BJ (cell line): ENCODE measurements around the gene NEDD1. TPM values are rescaled to one million over a fixed set of nuclear protein-coding genes. Genes with fewer than 3 reads are reported as not detected.

Experiments
- CTCF ChIA-PET: fragments of 350-600 bp; formaldehyde crosslinking; extraction: SDS; loops from one replicate; lab custom pipeline; 2021; ENCODE audit warnings: antibody characterized with exemption, inconsistent platforms; lab: Yijun Ruan, JAX
- POLR2A ChIA-PET: fragments of 300-600 bp; sonication (Branson Sonifier 250); formaldehyde crosslinking; extraction: SDS; loops from one replicate; lab custom pipeline; 2021; ENCODE audit warnings: antibody characterized with exemption; lab: Charles Lee
- DNase-seq: peaks from one replicate; pipeline ENCODE4 v3.0.0-alpha.2; 2011; ENCODE audit warnings: low read depth
- H3K27me3 ChIP-seq: 2 replicates; pipeline ENCODE4 v1.6.0; 2011; ENCODE audit warnings: low read length; ENCODE audit not compliant: control insufficient read depth, insufficient read depth
- H3K36me3 ChIP-seq: 2 replicates; pipeline ENCODE4 v1.5.1; 2011; ENCODE audit warnings: low read length; ENCODE audit not compliant: control insufficient read depth, insufficient read depth
- H3K4me3 ChIP-seq: 2 replicates; pipeline ENCODE4 v1.5.1; 2011; ENCODE audit warnings: low read depth, mild to moderate bottlenecking, control low read depth, low read length
- polyA plus RNA-seq: library from polyadenylated mRNA; depleted of rRNA; stranded (reverse); fragments of >200 nt; gene quantifications from 2 replicates; pipeline ENCODE4 v1.2.3, GENCODE V29; 2011
- TF ChIP-seq, protein P1 (sequence below): IDR thresholded peaks from 2 replicates; pipeline ENCODE4 v1.5.1; 2011; ENCODE audit warnings: low read depth, mild to moderate bottlenecking, control low read depth, inconsistent platforms, low read length, moderate library complexity; ENCODE audit not compliant: insufficient read depth

The NEDD1 gene
- polyA plus RNA-seq, 1 experiment: 39.0 TPM

GRCh38 chr12:96876966-96877365, 30.1 kb upstream of the NEDD1 start:
- TF ChIP-seq, protein P1, sequence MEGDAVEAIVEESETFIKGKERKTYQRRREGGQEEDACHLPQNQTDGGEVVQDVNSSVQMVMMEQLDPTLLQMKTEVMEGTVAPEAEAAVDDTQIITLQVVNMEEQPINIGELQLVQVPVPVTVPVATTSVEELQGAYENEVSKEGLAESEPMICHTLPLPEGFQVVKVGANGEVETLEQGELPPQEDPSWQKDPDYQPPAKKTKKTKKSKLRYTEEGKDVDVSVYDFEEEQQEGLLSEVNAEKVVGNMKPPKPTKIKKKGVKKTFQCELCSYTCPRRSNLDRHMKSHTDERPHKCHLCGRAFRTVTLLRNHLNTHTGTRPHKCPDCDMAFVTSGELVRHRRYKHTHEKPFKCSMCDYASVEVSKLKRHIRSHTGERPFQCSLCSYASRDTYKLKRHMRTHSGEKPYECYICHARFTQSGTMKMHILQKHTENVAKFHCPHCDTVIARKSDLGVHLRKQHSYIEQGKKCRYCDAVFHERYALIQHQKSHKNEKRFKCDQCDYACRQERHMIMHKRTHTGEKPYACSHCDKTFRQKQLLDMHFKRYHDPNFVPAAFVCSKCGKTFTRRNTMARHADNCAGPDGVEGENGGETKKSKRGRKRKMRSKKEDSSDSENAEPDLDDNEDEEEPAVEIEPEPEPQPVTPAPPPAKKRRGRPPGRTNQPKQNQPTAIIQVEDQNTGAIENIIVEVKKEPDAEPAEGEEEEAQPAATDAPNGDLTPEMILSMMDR: no peak
- no peak for DNase-seq
- H3K36me3 ChIP-seq: no peaks in the 10 kb centered on the region

DNA sequence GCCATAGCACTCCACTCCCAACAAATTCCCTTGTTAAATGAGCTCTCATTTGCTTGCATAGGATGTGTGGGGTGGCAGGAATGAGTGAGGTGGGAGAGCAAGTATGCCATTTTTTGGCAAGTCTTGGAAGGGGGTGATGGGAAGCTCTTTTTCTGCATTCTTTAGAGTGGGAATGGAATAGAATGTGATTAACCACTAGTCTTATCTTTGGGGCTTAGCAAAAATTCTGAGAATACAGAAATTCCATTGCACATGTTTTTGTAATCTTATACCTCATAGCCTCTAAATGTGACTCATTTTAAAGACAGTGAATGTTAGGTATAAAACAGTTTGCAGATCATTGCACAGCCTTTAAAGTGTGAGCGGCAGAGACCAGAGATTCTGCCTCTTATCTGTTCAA, 28.4 kb upstream of the NEDD1 start:
- peak; percentile 61 for DNase-seq
- no peaks in the 10 kb centered on the region for H3K27me3 ChIP-seq
- TF ChIP-seq, protein P1: no peak
- no peak overlapping the region for H3K4me3 ChIP-seq
- H3K36me3 ChIP-seq: no peaks in the 10 kb centered on the region
- CTCF ChIA-PET: interaction anchor here (0.7 to 1.0 kb wide), 3 partner anchors 13 to 647 kb away, joined by 3 read pairs; no protein-coding TSS in a partner anchor
- POLR2A ChIA-PET: no interaction called here

More at GRCh38 chr12:96876966-96877365, 30.1 kb upstream of the NEDD1 start:
- ChIA-PET POLR2A (no interaction called here), CTCF (no interaction called here)
- Histone ChIP-seq H3K4me3 (no peak overlapping the region), H3K27me3 (no peaks in the 10 kb centered on the region)

- ChIA-PET POLR2A (no interaction called here), CTCF (interaction anchor here (0.7 to 1.0 kb wide), 2 partner anchors 14 to 15 kb away, joined by 3 read pairs; no protein-coding TSS in a partner anchor)
- H3K4me3 ChIP-seq: no peak overlapping the region
- no peaks in the 10 kb centered on the region for H3K36me3 ChIP-seq
- no peak for DNase-seq
- TF ChIP-seq, protein P1: no peak
- no peaks in the 10 kb centered on the region for H3K27me3 ChIP-seq
These were observed 27.8 kb upstream of the NEDD1 start for GRCh38 chr12:96879301-96879700.

DNA sequence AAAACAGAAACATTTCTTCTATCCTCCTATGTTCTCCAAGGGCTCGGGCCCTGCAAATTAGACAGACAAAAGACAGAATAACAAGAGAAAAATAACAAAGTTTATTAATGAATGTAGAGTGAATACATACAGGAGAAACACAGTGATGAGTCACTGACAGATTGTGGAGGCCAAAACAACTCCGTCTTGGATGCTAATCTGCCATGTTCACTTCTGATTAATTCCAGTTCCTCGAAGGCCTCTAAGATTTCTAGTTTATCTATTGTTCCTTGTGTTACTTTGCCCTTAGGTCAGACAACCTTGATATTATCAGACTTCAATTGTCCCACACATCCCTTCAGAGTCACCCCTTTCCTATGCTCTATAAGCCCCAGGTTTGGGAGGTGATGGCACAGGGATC, 26.8 kb upstream of the NEDD1 start:
- no peaks in the 10 kb centered on the region for H3K27me3 ChIP-seq
- no peaks in the 10 kb centered on the region for H3K36me3 ChIP-seq
- ChIA-PET POLR2A (no interaction called here), CTCF (no interaction called here)
- DNase-seq: no peak
- H3K4me3 ChIP-seq: no peak overlapping the region
- TF ChIP-seq, protein P1: no peak

DNA sequence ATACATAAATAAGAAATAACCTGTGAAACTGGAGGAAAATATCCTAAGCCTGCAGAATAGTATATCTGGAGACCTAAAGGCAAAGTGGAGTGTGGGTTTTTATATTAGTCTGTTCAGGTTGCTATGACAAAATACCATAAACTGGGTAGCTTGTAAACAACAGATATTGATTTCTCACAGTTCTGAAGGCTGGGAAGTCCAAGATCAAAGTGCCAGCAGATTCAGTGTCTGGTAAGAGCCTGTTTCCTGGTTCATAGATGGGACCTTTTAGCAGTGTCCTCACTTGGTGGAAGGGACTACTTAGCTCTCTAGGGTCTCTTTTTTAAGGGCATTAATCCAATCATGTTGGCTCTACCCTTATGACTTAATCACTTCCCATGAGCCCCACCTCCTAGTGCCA, 25.4 kb upstream of the NEDD1 start:
- CTCF ChIA-PET: interaction anchor here (1.3 kb wide), 1 partner anchor 29 kb away, joined by 3 read pairs; no protein-coding TSS in a partner anchor
- TF ChIP-seq, protein P1: no peak

More for the DNA sequence above, 25.4 kb upstream of the NEDD1 start:
- POLR2A ChIA-PET: no interaction called here
- no peak for DNase-seq
- no peaks in the 10 kb centered on the region for H3K36me3 ChIP-seq
- H3K27me3 ChIP-seq: no peaks in the 10 kb centered on the region
- no peak overlapping the region for H3K4me3 ChIP-seq
